Loucy (cell line): ENCODE results near the gene FAM193A.

Source experiments
- H2AFZ ChIP-seq: fragments of 200-600 bp; sonication (generic); 2 replicates; pipeline ENCODE4 v1.6.0; 2016; ENCODE audit warnings: antibody characterized with exemption, mild to moderate bottlenecking, low read length, moderate library complexity
- H3F3A ChIP-seq: fragments of 200-600 bp; 2 replicates; pipeline ENCODE4 v1.6.0; 2016; ENCODE audit warnings: antibody characterized with exemption, low read depth, mild to moderate bottlenecking
- H3K27me3 ChIP-seq: fragments of 200-600 bp; sonication (generic); 2 replicates; pipeline ENCODE4 v1.6.1; 2014; ENCODE audit warnings: low read length, mild to moderate bottlenecking; ENCODE audit not compliant: insufficient read depth, poor library complexity, severe bottlenecking
- H3K36me3 ChIP-seq: fragments of 200-600 bp; sonication (generic); 2 replicates; pipeline ENCODE4 v1.6.1; 2016; ENCODE audit warnings: low read length; ENCODE audit not compliant: insufficient read depth
- H3K4me1 ChIP-seq: fragments of 200-600 bp; sonication (generic); 2 replicates; pipeline ENCODE4 v1.5.1; 2014; ENCODE audit warnings: low read length, mild to moderate bottlenecking; ENCODE audit not compliant: insufficient read depth, poor library complexity, severe bottlenecking
- H3K4me2 ChIP-seq: fragments of 200-600 bp; sonication (generic); 2 replicates; pipeline ENCODE4 v1.6.0; 2014; ENCODE audit warnings: antibody characterized with exemption, low read length, low read depth, mild to moderate bottlenecking; ENCODE audit not compliant: poor library complexity, severe bottlenecking
- H3K4me3 ChIP-seq: fragments of 200-600 bp; sonication (generic); 2 replicates; pipeline ENCODE4 v1.5.1; 2014; ENCODE audit warnings: low read length, mild to moderate bottlenecking, mixed read lengths; ENCODE audit not compliant: poor library complexity, severe bottlenecking
- H3K79me2 ChIP-seq: fragments of 200-600 bp; sonication (generic); 2 replicates; pipeline ENCODE4 v1.6.1; 2014; ENCODE audit warnings: low read length; ENCODE audit not compliant: insufficient read depth
- H3K9ac ChIP-seq: fragments of 200-600 bp; sonication (generic); 2 replicates; pipeline ENCODE4 v1.6.0; 2014; ENCODE audit warnings: mild to moderate bottlenecking, low read depth, low read length, moderate library complexity; ENCODE audit not compliant: poor library complexity, severe bottlenecking
- H3K9me2 ChIP-seq: fragments of 200-600 bp; sonication (generic); replicated peaks from 2 replicates; pipeline ENCODE4 v1.6.1; 2016; ENCODE audit warnings: low read depth, low read length, mixed read lengths
- H3K9me3 ChIP-seq: fragments of 200-600 bp; sonication (generic); 2 replicates; pipeline ENCODE4 v1.6.1; 2014; ENCODE audit warnings: mild to moderate bottlenecking, antibody characterized with exemption, low read length, low read depth; ENCODE audit not compliant: insufficient read depth
- H4K20me1 ChIP-seq: fragments of 200-600 bp; sonication (generic); 2 replicates; pipeline ENCODE4 v1.6.0; 2014; ENCODE audit warnings: antibody characterized with exemption, low read length, mild to moderate bottlenecking; ENCODE audit not compliant: insufficient read depth, poor library complexity, severe bottlenecking
- EZH2phosphoT487 ChIP-seq: fragments of 200-600 bp; IDR thresholded peaks from 2 replicates; pipeline ENCODE4 v1.6.1; 2018; ENCODE audit warnings: antibody characterized with exemption, mild to moderate bottlenecking, moderate library complexity, borderline replicate concordance
- TF ChIP-seq, protein P1 (sequence below): fragments of 200-600 bp; sonication (generic); conservative IDR thresholded peaks from 2 replicates; pipeline ENCODE4 v1.5.1; 2014; ENCODE audit warnings: mild to moderate bottlenecking, antibody characterized with exemption, low read length

The FAM193A gene

DNA sequence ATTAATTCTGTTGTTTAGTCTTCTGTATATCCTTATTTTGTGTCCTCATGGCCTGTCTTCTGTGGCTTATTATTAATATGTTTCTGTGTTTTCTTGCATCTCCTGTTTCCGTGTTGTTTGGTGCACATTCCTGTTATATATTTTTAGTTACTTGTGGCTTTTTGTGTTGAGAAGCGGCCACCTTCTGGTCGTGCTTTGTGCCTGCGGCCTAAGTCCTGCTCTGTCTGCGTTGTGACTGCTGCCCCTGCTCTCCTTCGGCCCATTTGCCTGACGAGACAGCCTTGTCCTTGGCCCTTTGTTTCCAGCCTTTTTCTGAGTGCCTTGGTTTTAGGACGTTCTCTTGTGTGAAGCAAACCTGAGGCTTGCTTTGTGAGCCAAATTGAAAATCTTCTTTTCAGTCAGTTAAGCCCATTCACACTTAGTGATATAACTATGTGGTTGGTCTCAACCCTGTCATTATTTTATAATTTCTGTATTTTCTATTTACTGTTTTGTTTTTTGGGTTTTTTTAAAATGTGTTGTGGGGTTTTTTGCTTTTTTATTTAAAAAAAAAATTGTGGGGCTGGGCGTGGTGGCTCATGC lies 175.9 kb downstream of the FAM193A start:
- H3K9ac ChIP-seq, result no peak overlapping the region
- peaks cover 4% of the 10 kb centered on the region for H3K4me1 ChIP-seq
- no peak overlapping the region for H3K4me2 ChIP-seq
- TF ChIP-seq, protein P1, sequence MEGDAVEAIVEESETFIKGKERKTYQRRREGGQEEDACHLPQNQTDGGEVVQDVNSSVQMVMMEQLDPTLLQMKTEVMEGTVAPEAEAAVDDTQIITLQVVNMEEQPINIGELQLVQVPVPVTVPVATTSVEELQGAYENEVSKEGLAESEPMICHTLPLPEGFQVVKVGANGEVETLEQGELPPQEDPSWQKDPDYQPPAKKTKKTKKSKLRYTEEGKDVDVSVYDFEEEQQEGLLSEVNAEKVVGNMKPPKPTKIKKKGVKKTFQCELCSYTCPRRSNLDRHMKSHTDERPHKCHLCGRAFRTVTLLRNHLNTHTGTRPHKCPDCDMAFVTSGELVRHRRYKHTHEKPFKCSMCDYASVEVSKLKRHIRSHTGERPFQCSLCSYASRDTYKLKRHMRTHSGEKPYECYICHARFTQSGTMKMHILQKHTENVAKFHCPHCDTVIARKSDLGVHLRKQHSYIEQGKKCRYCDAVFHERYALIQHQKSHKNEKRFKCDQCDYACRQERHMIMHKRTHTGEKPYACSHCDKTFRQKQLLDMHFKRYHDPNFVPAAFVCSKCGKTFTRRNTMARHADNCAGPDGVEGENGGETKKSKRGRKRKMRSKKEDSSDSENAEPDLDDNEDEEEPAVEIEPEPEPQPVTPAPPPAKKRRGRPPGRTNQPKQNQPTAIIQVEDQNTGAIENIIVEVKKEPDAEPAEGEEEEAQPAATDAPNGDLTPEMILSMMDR, result peak; percentile 56
- no peak for TF ChIP-seq EZH2phosphoT487
- H3K27me3 ChIP-seq, result no peaks in the 10 kb centered on the region
- H3K9me2 ChIP-seq, result no peaks in the 10 kb centered on the region
- H3K79me2 ChIP-seq, result no peaks in the 10 kb centered on the region
- peaks cover 2% of the 10 kb centered on the region for H4K20me1 ChIP-seq
- H3F3A ChIP-seq, result no peaks in the 10 kb centered on the region
- H3K4me3 ChIP-seq, result no peak overlapping the region
- no peak overlapping the region for H2AFZ ChIP-seq
- peaks cover 21% of the 10 kb centered on the region; the same call in 1 of the 2 replicates for H3K36me3 ChIP-seq
- no peaks in the 10 kb centered on the region for H3K9me3 ChIP-seq

DNA sequence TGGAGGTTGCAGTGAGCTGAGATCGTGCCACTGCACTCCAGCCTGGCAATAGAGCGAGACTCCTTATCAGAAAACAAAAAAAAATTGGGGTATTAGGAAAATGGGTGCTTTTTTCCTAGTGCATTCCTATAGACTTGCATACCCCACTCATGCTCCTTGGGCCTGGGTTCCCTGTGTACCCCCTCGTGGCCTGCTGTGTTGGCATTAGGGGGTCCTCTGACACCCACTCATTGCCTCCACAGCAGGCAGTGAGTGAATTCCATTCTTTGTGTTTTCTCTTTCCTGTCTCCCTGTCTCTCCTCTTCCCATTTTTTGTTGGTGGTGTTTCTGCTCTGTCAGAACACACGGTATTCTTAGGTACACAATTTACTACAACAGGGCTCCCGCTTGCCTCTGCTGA lies 176.9 kb downstream of the FAM193A start:
- Histone ChIP-seq H3K9me3 (no peaks in the 10 kb centered on the region), H3K4me3 (no peak overlapping the region), H3K36me3 (peaks cover 31% of the 10 kb centered on the region; the same call in 1 of the 2 replicates), H3K9ac (no peak overlapping the region), H3K9me2 (no peaks in the 10 kb centered on the region), H3K79me2 (no peaks in the 10 kb centered on the region), H3K4me1 (peaks cover 4% of the 10 kb centered on the region), H3K27me3 (no peaks in the 10 kb centered on the region), H3F3A (no peaks in the 10 kb centered on the region), H4K20me1 (peaks cover 2% of the 10 kb centered on the region), H3K4me2 (no peak overlapping the region), H2AFZ (no peak overlapping the region)
- no peak for TF ChIP-seq EZH2phosphoT487
- TF ChIP-seq, protein P1, result no peak

DNA sequence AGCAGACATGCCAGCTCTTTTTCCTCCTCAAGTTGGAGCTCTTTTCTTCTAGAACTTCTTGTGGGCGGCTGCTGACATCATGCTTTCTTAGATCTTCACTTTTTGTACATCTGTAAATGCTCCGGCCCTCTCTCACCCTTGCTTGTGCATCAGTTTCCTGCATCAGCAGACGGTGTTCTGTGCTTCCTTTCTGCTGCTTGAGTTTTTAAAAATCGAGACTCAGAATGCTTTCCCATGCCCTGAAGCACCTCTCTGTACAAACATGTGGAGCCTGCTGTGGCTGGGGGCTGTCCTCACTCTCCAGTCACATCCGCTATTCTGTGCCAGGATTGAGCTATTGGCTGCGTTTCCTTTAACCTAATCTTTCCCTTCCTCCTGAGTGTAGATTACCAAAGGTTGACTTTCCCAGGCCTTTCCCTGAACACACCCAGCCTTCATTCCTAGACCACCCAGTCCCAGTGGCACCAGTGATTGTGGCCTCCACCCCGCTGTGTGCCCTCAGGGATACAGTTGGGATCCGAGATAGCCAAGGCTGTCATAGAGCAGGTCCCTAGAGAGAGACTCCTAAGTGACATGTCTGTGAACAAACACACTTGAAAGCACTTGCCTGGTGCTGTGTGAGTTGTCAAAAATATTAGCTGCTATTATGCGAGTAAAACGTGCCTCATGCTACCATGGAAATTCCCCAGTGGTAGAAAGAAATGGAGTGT lies 177.8 kb downstream of the FAM193A start:
- Histone ChIP-seq H3K4me1 (peaks cover 4% of the 10 kb centered on the region), H3K9me3 (no peaks in the 10 kb centered on the region), H3K27me3 (no peaks in the 10 kb centered on the region), H3F3A (no peaks in the 10 kb centered on the region), H3K36me3 (peaks cover 36% of the 10 kb centered on the region; the same call in 1 of the 2 replicates), H3K9ac (no peak overlapping the region), H2AFZ (no peak overlapping the region), H3K9me2 (no peaks in the 10 kb centered on the region), H3K79me2 (no peaks in the 10 kb centered on the region), H3K4me2 (no peak overlapping the region), H3K4me3 (no peak overlapping the region), H4K20me1 (peaks cover 2% of the 10 kb centered on the region)
- TF ChIP-seq, protein P1, result 0 out of 2 replicates have a peak, but pooled peaks have one; percentile 13
- no peak for TF ChIP-seq EZH2phosphoT487
